HEK293T (cell line): ENCODE data around the gene JARID2.

ENCODE experiments used
- CTCF ChIA-PET: fragments of 350-600 bp; formaldehyde crosslinking; extraction: SDS; loops from one replicate; lab custom pipeline; 2021; ENCODE audit warnings: antibody characterized with exemption, inconsistent platforms; lab: Yijun Ruan, JAX
- POLR2A ChIA-PET: fragments of 350-600 bp; formaldehyde crosslinking; extraction: SDS; loops from one replicate; lab custom pipeline; 2020; ENCODE audit warnings: antibody characterized with exemption, inconsistent platforms; lab: Yijun Ruan, JAX
- DNase-seq: peaks from one replicate; pipeline ENCODE4 v3.0.0; 2012; ENCODE audit warnings: mixed read lengths; ENCODE audit errors: extremely low spot score
- ARNT ChIP-seq: fragments of 450-650 bp; IDR thresholded peaks from 2 replicates; pipeline ENCODE4 v1.6.1; 2017; ENCODE audit warnings: mild to moderate bottlenecking
- BHLHE40 ChIP-seq: fragments of 450-650 bp; IDR thresholded peaks from 2 replicates; pipeline ENCODE4 v1.6.1; 2016; ENCODE audit warnings: mild to moderate bottlenecking, moderate library complexity, borderline replicate concordance
- CTBP1 ChIP-seq: fragments of 450-650 bp; IDR thresholded peaks from 2 replicates; pipeline ENCODE4 v1.6.1; 2016; ENCODE audit warnings: borderline replicate concordance
- ELF4 ChIP-seq: fragments of 450-650 bp; IDR thresholded peaks from 2 replicates; pipeline ENCODE4 v1.6.1; 2017; ENCODE audit warnings: antibody characterized with exemption
- FOXA1 ChIP-seq: fragments of 450-650 bp; IDR thresholded peaks from 2 replicates; pipeline ENCODE4 v1.6.1; 2016; ENCODE audit warnings: mild to moderate bottlenecking
- FOXK2 ChIP-seq: fragments of 450-650 bp; IDR thresholded peaks from 2 replicates; pipeline ENCODE4 v1.6.1; 2016; ENCODE audit warnings: mild to moderate bottlenecking
- FOXM1 ChIP-seq: fragments of 450-650 bp; IDR thresholded peaks from 2 replicates; pipeline ENCODE4 v1.6.1; 2017; ENCODE audit warnings: mild to moderate bottlenecking, borderline replicate concordance
- HDGF ChIP-seq: fragments of 450-650 bp; IDR thresholded peaks from 2 replicates; pipeline ENCODE4 v1.6.1; 2017; ENCODE audit warnings: antibody characterized with exemption, borderline replicate concordance
- L3MBTL2 ChIP-seq: fragments of 450-650 bp; conservative IDR thresholded peaks from 2 replicates; pipeline ENCODE4 v1.6.1; 2016; ENCODE audit warnings: mild to moderate bottlenecking
- LEF1 ChIP-seq: fragments of 450-650 bp; IDR thresholded peaks from 2 replicates; pipeline ENCODE4 v1.6.1; 2017; ENCODE audit warnings: mild to moderate bottlenecking, borderline replicate concordance
- NFRKB ChIP-seq: fragments of 450-650 bp; IDR thresholded peaks from 2 replicates; pipeline ENCODE4 v1.6.1; 2016; ENCODE audit warnings: mild to moderate bottlenecking, moderate library complexity
- SP1 ChIP-seq: fragments of 450-650 bp; IDR thresholded peaks from 2 replicates; pipeline ENCODE4 v1.6.1; 2017
- SUZ12 ChIP-seq: fragments of 450-650 bp; IDR thresholded peaks from 2 replicates; pipeline ENCODE4 v1.6.1; 2016; ENCODE audit warnings: mild to moderate bottlenecking
- TARDBP ChIP-seq: fragments of 450-650 bp; IDR thresholded peaks from 2 replicates; pipeline ENCODE4 v1.6.1; 2016
- ZNF384 ChIP-seq: fragments of 450-650 bp; IDR thresholded peaks from 2 replicates; pipeline ENCODE4 v1.6.1; 2016
- TF ChIP-seq, protein P1 (sequence below): fragments of 450-650 bp; IDR thresholded peaks from 2 replicates; pipeline ENCODE4 v1.6.1; 2016

The JARID2 gene

GRCh38 chr6:15516923-15517560 is 271.2 kb downstream of the JARID2 start:
- TF ChIP-seq ARNT, result no peak
- TF ChIP-seq CTBP1, result no peak
- TF ChIP-seq FOXA1, result no peak
- no peak for TF ChIP-seq SP1
- no peak for TF ChIP-seq LEF1
- no peak for TF ChIP-seq HDGF
- TF ChIP-seq TARDBP, result no peak
- TF ChIP-seq L3MBTL2, result no peak
- no peak for TF ChIP-seq NFRKB
- no peak for TF ChIP-seq BHLHE40
- TF ChIP-seq SUZ12, result no peak
- no peak for TF ChIP-seq FOXM1
- TF ChIP-seq, protein P1, sequence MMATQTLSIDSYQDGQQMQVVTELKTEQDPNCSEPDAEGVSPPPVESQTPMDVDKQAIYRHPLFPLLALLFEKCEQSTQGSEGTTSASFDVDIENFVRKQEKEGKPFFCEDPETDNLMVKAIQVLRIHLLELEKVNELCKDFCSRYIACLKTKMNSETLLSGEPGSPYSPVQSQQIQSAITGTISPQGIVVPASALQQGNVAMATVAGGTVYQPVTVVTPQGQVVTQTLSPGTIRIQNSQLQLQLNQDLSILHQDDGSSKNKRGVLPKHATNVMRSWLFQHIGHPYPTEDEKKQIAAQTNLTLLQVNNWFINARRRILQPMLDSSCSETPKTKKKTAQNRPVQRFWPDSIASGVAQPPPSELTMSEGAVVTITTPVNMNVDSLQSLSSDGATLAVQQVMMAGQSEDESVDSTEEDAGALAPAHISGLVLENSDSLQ, result no peak
- no peak for TF ChIP-seq ZNF384
- TF ChIP-seq FOXK2, result no peak
- TF ChIP-seq ELF4, result no peak
- CTCF ChIA-PET, result interaction anchor here (0.6 kb wide), 1 partner anchor 345 kb away, joined by 5 read pairs; no protein-coding TSS in a partner anchor
- DNase-seq, result no peak
- POLR2A ChIA-PET, result no interaction called here

- DNase-seq, result no peak
- ChIA-PET POLR2A (no interaction called here), CTCF (interaction anchor here (0.6 kb wide), 1 partner anchor 346 kb away, joined by 5 read pairs; no protein-coding TSS in a partner anchor)
- TF ChIP-seq L3MBTL2, result no peak
- no peak for TF ChIP-seq HDGF
- no peak for TF ChIP-seq BHLHE40
- no peak for TF ChIP-seq TARDBP
- TF ChIP-seq, protein P1, result no peak
- TF ChIP-seq FOXA1, result no peak
- no peak for TF ChIP-seq FOXM1
- no peak for TF ChIP-seq SP1
- TF ChIP-seq FOXK2, result no peak
- TF ChIP-seq NFRKB, result no peak
Measured at GRCh38 chr6:15517600-15517999, 271.7 kb downstream of the JARID2 start.

- DNase-seq, result no peak
- ChIA-PET CTCF (no interaction called here), POLR2A (no interaction called here)
- TF ChIP-seq FOXA1 (no peak), SP1 (no peak), FOXM1 (no peak), LEF1 (no peak), BHLHE40 (no peak), HDGF (no peak), TARDBP (no peak), FOXK2 (no peak), CTBP1 (no peak), NFRKB (no peak), ZNF384 (no peak), L3MBTL2 (no peak), ELF4 (no peak), ARNT (no peak), SUZ12 (no peak)
- TF ChIP-seq, protein P1, result no peak
Measured at GRCh38 chr6:15518057-15518456, 272.2 kb downstream of the JARID2 start.

- CTCF ChIA-PET, result no interaction called here
Measured at GRCh38 chr6:15518878-15519277, 273.0 kb downstream of the JARID2 start.

DNA sequence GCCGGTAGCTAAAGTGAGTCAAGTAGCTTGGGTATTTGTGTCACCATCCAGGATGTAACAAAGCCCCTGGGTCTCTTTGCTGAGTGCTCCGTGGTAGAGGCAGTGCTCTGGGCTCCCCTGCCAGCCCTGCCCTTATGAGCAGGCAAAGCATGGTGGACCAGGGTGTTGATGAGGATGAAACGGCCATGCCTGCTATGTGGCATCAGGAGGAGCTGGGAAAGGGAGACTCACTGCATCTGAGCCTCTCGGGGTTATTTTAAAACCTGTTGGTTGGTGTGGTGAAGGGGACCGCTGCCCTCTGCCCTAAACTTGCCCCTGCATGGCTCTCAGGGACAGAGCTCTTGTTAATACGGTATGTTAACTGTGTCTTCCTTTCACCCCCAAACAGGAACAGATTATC is 273.8 kb downstream of the JARID2 start:
- POLR2A ChIA-PET, result no interaction called here
- TF ChIP-seq ZNF384 (no peak), LEF1 (no peak), BHLHE40 (no peak), L3MBTL2 (no peak), ARNT (no peak), SP1 (no peak), NFRKB (no peak), HDGF (no peak), FOXA1 (no peak), FOXK2 (no peak), FOXM1 (no peak), SUZ12 (no peak), ELF4 (no peak), TARDBP (no peak), CTBP1 (no peak)
- TF ChIP-seq, protein P1, result no peak
- CTCF ChIA-PET, result interaction anchor here (0.6 kb wide), 1 partner anchor 112 kb away, joined by 8 read pairs; no protein-coding TSS in a partner anchor
- no peak for DNase-seq

More at GRCh38 chr6:15518878-15519277, 273.0 kb downstream of the JARID2 start:
- no peak for DNase-seq
- POLR2A ChIA-PET, result no interaction called here
- TF ChIP-seq ZNF384, result no peak
- no peak for TF ChIP-seq BHLHE40
- no peak for TF ChIP-seq SUZ12
- TF ChIP-seq TARDBP, result no peak
- TF ChIP-seq L3MBTL2, result no peak
- TF ChIP-seq ARNT, result no peak

GRCh38 chr6:15520626-15521203 is 274.8 kb downstream of the JARID2 start:
- POLR2A ChIA-PET, result no interaction called here
- no peak for DNase-seq
- TF ChIP-seq TARDBP (no peak), ELF4 (no peak), HDGF (no peak), FOXM1 (no peak), ARNT (no peak), NFRKB (no peak), SP1 (no peak), SUZ12 (no peak), FOXK2 (no peak), L3MBTL2 (no peak), BHLHE40 (no peak), FOXA1 (no peak)
- TF ChIP-seq, protein P1, result no peak
- CTCF ChIA-PET, result no interaction called here
